Stomach (tissue), 4 donors: ENCODE results near the gene OR10P1.

ENCODE experiments used
- EP300 ChIP-seq: sonication (generic); formaldehyde crosslinking; IDR thresholded peaks from one replicate; pipeline ENCODE4 v1.6.1; 2017; ENCODE audit warnings: antibody characterized with exemption
- POLR2A ChIP-seq, 4 donors: fragments of 450-650 bp; IDR thresholded peaks; one replicate each; pipeline ENCODE4 v1.6.1; 2016; ENCODE audit warnings: antibody characterized with exemption in 4 of 4, control low read depth in 2 of 4, mild to moderate bottlenecking in 1 of 4, moderate library complexity in 1 of 4
- TF ChIP-seq, protein P1 (sequence below), 7 experiments: fragments of 450-650 bp in 4 of 7; fragments of 200-600 bp in 3 of 7; sonication (generic) in 3 of 7; IDR thresholded peaks; one replicate each; pipeline ENCODE4 v1.5.1; 2016 to 2019; ENCODE audit warnings: antibody characterized with exemption in 7 of 7, control low read depth in 2 of 7, mild to moderate bottlenecking in 1 of 7

DNA sequence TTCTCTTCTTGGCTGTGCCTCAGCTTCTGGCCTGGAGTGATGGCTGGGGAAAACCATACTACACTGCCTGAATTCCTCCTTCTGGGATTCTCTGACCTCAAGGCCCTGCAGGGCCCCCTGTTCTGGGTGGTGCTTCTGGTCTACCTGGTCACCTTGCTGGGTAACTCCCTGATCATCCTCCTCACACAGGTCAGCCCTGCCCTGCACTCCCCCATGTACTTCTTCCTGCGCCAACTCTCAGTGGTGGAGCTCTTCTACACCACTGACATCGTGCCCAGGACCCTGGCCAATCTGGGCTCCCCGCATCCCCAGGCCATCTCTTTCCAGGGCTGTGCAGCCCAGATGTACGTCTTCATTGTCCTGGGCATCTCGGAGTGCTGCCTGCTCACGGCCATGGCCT is at the start of gene OR10P1:
- TF ChIP-seq, protein P1, sequence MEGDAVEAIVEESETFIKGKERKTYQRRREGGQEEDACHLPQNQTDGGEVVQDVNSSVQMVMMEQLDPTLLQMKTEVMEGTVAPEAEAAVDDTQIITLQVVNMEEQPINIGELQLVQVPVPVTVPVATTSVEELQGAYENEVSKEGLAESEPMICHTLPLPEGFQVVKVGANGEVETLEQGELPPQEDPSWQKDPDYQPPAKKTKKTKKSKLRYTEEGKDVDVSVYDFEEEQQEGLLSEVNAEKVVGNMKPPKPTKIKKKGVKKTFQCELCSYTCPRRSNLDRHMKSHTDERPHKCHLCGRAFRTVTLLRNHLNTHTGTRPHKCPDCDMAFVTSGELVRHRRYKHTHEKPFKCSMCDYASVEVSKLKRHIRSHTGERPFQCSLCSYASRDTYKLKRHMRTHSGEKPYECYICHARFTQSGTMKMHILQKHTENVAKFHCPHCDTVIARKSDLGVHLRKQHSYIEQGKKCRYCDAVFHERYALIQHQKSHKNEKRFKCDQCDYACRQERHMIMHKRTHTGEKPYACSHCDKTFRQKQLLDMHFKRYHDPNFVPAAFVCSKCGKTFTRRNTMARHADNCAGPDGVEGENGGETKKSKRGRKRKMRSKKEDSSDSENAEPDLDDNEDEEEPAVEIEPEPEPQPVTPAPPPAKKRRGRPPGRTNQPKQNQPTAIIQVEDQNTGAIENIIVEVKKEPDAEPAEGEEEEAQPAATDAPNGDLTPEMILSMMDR (IDR thresholded peaks at IDR 0.05), result no peak
- no peak for TF ChIP-seq EP300
- no peak for TF ChIP-seq POLR2A (IDR thresholded peaks at IDR 0.05)
